HG02885 (cell line): ENCODE measurements around the gene PLCXD1.
"Not testable (repeated sequence)": the region's sequence is repeated elsewhere in the genome, so short reads cannot be mapped to it uniquely, and the experiment has no call there.

Source experiments
- ATAC-seq: cut with Tn5 transposase; IDR thresholded peaks from one replicate; pipeline ENCODE4 v1.9.1; 2021; ENCODE audit warnings: mild to moderate bottlenecking; ENCODE audit not compliant: unreplicated experiment, poor library complexity

Gene PLCXD1

DNA sequence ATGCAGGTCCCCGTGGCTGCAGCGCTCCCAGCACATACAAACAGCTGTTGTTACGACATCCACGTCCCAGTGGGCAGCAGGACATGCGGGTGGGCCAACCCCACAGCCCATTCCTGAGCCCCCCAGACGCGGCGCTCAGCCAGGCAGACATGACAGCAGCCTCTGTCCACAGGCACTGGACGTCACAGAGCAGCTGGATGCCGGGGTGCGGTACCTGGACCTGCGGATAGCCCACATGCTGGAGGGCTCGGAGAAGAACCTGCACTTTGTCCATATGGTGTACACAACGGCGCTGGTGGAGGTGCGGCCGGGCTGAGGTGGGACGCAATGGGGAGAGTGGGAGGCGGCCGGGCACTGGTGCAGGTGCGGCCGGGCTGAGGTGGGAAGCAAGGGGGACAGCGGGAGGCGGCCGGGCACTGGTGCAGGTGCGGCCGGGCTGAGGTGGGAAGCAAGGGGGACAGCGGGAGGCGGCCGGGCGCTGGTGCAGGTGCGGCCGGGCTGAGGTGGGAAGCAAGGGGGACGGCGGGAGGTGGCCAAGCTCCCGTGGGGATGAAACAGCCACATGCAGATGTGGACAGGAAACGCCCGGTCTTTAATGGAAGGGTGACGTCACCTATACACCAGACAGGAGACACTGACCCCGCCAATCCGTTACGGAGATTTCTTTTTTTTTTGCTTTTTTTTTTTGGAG is 9.4 kb downstream of the PLCXD1 start:
- no peak for ATAC-seq

DNA sequence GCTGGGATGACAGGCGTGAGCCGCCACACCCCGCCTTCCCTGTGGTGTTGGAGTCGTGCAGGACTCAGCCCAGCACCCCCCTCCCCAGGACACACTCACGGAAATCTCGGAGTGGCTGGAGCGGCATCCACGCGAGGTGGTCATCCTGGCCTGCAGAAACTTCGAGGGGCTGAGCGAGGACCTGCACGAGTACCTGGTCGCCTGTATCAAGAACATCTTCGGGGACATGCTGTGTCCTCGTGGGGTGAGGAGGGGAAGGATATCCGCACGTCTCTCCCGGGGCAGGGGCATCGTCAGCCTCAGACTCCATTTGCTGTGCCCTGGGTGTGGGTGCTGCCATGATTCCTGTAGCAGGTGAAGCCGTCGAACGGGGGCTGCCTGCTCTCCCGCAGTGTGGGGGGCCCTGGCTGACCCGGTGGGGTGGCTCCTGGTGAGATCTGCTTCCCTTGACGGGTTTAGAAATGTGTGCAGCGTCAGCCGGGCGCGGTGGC is 10.3 kb downstream of the PLCXD1 start:
- ATAC-seq = no peak

DNA sequence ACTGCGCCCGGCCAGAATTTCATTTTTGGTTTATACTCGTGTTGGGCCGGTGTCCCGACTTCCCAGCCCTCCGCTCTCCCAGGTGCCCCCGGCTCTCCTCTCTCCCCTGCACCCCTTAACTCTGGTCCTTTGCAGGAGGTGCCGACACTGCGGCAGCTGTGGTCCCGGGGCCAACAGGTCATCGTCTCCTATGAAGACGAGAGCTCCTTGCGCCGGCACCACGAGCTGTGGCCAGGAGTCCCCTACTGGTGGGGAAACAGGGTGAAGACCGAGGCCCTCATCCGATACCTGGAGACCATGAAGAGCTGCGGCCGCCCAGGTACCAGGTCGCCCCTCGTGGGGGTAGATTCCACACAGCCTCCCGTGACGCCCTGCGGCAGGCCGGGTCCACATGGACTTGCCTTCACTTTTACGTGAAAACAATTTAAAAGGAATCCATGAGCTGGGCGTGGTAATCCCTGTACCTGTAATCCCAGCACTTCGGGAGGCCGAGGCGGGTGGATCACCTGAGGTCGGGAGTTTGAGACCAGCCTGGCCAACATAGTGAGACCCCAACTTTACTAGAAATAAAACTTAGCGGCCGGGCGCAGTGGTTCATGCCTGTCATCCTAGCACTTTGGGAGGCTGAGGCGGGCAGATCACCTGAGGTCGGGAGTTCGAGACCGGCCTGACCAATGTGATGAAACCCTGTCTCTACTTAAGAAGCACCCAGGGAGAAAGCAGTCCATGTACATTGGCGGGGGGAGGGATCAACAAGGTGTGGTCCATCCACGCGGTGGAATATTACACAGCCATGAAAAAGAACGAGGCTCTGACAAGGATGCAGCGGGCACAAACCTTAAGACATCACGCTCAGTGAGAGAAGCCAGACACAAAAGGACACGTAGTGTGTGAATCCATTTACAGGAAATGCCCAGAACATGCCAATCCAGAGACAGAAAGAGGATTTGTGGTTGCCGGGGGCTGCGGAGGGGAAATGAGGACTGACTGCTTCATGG is 12.0 kb downstream of the PLCXD1 start:
- ATAC-seq = no peak

DNA sequence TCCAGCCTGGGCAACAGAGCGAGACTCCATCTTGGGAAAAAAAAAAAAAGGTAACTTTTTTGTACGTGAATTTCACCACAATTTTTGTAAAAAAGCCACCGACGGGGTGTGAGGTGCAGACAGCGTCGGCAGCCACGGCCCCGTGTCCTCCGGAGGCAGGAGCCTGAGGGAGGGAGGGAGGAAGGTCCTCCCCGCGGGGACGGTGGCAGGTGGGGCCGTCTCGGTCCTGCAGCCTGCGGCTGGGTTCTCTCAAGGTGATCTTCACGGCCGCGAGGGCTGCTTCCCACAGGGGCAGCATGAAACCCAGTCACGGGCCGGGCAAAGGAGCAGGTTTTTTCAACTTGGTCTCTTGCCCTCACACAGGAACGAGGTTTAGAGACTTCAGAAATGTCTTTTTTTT is 14.0 kb downstream of the PLCXD1 start:
- no peak for ATAC-seq

DNA sequence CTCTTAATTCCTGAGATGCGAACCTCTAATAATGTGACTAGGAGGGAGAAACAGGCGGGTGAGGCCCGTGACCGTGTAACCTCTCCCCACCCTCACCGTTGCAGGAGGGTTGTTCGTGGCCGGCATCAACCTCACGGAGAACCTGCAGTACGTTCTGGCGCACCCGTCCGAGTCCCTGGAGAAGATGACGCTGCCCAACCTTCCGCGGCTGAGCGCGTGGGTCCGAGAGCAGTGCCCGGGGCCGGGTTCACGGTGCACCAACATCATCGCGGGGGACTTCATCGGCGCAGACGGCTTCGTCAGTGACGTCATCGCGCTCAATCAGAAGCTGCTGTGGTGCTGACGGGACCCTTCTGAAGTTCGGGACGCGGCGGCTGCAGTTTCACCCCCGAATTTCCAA is 17.8 kb downstream of the PLCXD1 start:
- ATAC-seq = no peak

DNA sequence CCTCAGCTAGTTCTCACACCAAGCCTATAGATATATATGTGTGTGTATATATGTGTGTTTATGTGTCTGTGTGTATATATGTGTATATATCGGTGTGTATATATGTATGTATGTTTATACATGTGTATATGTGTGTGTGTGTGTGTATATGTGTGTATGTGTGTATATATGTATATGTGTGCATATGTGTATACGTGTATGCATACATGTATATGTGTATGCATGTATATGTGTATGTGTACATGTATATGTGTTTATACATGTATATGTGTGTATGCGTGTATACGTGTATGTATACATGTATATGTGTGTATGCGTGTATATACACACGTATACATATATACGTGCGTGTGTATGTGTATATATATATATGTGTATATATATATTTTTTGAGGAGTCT is 19.2 kb downstream of the PLCXD1 start:
- no peak for ATAC-seq

DNA sequence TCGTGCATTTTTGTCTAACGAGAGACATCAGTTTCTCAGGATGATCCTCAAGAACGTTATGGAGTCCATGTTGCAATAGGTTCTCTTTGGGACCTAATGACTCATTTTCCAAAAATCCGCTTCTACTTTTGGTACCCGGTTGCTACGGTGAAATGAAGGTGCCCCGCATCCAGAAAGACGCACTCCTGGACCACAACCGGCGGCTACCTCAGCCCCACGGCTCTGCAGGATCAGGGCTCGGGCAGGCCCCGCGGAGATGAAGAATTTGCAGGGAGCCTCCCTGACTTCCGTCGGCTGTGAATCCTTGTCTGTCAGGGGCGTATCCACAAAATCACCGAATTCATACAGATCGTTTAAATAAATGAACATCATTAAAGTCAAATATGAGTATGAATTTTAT is 21.8 kb downstream of the PLCXD1 start:
- ATAC-seq = no peak

DNA sequence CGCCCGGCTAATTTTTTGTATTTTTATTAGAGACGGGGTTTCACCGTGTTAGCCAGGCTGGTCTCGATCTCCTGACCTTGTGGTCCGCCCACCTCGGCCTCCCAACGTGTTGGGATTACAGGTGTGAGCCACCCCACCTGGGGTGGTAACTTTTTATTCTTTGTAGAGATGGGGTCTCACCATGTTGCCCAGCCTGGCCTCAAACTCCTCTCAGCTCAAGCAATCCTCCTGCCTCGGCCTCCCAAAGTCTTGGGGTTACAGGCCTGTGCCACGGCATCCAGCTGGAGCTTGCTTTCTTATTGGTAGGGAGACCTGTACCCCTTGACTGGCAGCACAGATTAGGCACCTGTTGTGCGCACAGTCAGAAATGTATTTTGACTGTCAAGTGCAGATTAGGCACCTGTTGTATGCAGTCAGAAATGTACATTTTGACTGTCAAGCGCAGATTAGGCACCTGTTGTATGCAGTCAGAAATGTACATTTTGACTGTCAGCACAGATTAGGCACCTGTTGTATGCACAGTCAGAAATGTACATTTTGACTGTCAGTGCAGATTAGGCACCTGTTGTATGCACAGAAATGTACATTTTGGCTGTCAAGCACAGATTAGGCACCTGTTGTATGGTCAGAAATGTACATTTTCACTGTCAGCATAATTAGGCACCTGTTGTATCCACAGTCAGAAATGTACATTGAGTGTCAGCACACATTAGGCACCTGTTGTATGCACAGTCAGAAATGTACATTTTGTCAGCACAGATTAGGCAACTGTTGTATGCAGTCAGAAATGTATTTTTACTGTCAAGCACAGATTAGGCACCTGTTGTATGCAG is 24.8 kb downstream of the PLCXD1 start:
- ATAC-seq = not testable (repeated sequence)

DNA sequence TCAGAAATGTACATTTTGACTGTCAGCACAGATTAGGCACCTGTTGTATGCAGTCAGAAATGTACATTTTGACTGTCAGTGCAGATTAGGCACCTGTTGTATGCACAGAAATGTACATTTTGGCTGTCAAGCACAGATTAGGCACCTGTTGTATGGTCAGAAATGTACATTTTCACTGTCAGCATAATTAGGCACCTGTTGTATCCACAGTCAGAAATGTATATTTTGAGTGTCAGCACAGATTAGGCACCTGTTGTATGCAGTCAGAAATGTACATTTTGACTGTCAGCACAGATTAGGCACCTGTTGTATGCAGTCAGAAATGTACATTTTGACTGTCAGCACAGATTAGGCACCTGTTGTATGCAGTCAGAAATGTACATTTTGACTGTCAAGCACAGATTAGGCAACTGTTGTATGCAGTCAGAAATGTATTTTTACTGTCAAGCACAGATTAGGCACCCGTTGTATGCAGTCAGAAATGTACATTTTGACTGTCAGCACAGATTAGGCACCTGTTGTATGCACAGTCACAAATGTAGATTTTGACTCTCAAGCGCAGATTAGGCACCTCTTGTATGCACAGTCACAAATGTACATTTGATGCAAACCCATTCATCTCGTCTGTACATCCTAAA is 25.6 kb downstream of the PLCXD1 start:
- ATAC-seq = not testable (repeated sequence)

DNA sequence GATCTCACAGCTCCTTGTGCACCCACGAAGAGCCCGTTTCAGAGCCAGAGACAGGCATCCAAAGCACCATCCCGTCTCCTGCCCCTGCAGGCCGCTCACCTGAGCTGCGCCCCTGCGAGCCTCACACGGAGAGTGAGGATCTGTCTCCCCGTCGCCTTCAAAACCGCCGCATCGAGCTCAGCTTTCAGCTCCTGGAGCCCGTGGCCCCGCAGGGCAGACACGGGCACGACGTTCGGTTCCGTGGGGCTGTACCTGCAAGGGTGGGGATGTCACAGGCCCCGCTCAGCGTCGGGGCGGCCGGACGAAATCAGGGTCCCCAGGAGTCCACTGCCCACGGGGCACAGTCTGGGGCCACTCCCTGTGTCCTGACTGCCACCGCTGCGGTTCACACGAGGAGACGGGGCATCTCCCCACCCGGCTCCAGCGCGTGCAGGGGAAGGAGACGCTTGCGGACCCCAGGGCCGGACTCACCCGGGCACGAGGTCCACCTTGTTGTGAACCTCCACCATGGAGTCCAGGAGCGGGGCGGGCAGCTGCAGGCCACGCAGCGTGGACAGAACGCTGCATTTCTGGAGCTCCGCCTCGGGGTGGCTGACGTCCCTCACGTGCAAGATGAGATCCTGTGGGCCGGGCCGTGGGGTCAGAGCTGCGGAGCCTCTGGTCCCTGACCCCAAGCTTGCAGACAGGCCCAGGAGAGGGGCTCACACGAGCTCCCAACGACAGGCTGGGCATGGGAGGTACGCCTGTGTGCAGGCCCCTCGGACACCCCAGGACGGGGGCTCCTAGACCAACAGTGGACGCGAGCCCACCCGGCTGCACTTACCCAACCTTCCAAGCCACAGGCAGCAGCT is 26.3 kb downstream of the PLCXD1 start:
- no peak for ATAC-seq

DNA sequence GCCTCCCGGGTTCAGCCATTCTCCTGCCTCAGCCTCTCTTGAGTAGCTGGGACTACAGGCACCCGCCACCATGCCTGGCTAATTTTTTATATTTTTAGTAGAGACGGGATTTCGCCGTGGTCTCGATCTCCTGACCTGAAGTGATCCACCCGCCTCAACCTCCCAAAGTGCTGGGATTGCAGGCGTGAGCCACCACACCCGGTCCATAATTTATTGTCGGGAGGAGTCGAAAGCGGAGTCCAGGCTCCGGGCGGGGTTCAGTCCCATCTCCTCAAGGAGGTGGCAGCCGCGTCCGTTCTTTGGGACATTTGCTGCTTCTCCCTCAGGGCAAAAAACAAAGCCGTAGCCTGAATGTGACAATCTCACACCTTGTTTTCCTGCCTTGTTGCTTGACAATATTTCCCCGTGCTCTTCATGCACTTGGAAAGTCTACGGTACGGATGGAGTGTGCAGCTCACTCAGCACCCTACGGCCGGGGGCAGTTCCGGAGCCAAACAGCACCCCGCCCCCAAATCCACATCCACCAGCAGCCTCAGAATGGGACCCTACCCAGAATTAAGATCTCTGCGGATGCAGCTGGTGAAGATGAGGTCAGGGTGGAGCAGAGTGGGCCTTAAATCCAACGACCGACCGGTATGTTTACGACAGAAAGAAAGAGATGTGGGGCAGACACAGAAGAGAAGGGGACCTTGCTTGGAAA is 27.8 kb downstream of the PLCXD1 start:
- ATAC-seq = no peak

DNA sequence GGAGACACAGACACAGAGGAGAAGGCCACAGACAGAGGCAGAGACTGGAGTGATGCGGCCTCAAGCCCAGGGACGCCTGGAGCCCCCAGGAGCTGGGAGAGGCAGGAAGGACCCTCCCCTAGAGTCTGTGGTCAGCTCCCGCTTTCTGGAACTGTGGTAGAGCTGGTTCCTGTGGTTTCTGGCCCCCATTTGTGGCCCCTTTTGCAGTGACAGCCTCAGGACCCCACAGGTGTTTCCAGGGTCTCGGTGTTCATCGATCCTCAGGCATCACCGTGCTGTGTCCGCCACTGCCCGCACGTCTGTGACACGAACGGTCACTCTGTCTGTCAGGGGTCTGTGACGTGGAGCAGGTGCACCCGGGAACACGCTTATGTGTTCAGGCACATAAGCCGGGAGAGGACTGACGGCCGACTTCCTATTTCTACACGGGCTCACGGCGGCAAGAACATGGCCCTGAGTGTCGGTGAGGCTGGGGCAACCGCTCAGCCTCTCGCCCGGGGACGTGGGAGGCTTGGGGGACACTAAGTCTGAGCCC is 29.5 kb downstream of the PLCXD1 start:
- no peak for ATAC-seq

DNA sequence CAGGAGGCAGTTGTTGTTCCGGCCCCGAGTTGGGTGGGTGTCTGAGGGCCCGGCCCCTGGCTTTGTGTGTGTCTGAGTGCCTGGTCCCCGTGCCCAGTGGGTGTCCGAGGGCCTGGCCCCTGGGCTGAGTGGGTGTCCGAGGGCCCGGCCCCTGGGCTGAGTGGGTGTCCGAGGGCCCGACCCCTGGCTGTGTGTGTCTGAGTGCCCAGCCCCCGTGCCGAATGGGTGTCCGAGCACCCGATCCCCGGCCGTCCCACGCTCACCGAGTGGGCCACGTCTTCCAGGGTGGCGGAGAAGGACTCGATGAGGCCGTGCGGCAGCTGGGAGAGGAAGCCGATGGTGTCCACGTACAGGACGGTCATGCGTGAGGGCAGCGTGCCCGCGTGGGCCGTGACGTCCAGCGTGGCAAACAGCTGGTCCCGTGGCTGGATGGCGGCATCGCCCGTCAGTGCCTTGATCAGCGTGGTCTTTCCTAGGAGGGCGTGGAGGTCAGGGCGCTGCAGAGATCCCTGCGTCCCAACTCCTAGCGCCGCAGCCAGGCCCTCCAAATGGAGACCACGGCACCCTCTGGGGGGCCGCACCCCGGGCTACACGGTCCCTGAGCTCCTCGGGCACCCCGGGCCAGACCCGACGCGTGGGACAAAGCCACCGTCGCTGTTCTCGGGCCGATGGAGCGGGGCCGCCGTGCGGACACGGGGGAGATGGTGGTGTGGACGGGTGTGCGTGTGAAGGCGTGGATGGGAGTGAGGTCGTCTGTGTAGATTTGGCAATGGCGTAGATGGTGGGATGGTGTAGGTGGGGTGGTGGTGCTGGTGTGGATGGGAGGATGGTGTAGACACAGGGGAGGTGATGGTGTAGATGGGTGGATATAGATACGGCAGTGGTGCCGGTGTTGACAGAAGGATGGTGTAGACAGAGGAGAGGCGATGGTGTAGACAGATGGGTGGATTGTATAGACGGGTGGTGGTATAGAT is 30.3 kb downstream of the PLCXD1 start:
- ATAC-seq = no peak

DNA sequence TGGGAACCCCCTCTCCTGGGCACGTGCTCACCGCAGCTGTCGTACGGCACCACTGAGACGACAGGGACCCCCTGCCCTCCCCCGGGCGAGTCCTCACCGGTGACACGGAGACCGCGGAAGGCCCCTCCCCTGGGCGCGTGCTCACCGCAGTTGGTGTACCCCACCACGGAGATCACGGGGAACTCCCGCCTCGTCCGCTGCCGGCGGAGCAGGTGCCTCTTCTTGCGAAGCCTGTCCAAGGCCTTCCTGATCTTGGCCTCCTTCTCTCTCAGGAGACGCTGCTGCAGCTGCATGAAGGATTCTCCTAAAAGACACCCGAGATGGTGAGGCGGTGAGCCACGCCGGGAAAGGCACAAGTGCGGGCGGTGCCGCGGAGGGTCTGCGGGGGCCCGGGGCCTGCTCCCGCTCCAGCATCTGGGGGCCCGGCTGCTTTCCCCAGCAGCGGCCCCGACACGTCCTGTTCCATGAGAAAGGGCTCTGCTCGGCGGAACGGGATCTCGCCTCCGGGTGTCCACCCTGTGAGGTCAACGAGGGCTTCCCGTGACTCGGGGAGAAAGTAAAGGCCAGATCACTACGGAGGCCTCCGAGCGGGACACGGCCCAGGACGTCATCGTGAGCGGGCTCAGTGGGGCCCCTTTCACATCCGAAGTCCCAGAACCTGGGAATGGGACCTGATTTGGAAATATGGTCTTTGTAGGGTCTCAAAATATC is 31.6 kb downstream of the PLCXD1 start:
- ATAC-seq = no peak

DNA sequence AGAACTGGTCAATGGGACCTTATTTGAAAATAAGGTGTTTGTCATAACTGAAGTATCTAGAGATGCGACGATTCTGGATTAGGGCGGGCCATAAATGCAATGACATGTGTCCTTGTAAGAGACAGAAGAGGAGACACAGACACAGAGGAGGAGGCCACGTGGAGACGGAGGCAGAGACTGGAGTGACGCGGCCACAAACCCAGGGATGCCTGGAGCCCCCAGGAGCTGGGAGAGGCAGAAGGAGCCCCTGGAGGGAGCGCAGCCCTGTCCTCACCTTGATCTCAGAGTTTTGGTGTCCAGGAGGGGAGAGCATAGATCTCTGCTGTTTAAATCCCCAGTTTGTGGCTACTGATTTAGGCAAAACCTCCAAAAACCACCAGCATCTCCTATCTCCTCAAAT is 32.4 kb downstream of the PLCXD1 start:
- ATAC-seq = no peak

DNA sequence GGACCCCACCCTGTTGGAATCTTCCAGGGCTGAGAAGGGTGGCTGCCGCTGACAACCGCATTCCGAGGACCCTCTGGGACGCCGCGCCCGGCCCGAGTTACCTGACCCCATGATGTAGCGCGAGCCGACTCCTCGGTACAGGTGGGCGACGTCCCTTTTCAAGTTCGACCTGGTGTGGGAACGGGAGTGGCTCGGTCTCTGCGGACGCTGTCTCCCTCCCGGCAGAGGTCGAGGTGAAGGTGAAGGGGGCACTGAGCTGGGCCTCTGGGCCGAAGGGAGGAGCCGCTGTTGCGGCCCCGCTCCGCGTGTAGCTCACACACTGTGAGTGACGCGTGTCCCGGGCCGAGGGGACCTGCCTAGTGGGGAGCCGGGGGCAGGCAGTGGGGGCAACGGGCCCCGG is 32.9 kb downstream of the PLCXD1 start:
- no peak for ATAC-seq
